AML-193 (cell line): ENCODE measurements around the gene COL9A1.

Experiments
- DNase-seq, 2 experiments: peaks; one replicate each; lab custom pipeline; 2025; lab: John Stamatoyannopoulos, UW

Gene COL9A1

GRCh38 chr6:70171236-70171635 is 131.6 kb downstream of the COL9A1 start:
- no peak for DNase-seq

- DNase-seq, result no peak
Measured at GRCh38 chr6:70168681-70169377, 134.1 kb downstream of the COL9A1 start.
